ENCODE measurements around the gene CHMP5.

The CHMP5 gene

GRCh38 chr9:33225319-33226147, 39.3 kb upstream of the CHMP5 start:
- Histone ChIP-seq H3K4me1 (ENCODE audit: control insufficient read depth, low read depth, low read length) (no peaks in the 10 kb centered on the region), H3K9ac (ENCODE audit: low read length) (no peak overlapping the region), H3K18ac (ENCODE audit: low read length) (no peak overlapping the region), H2BK120ac (ENCODE audit: low read depth, low read length) (no peak overlapping the region), H3K4me3 (ENCODE audit: low read length) (no peak overlapping the region), H3K27ac (ENCODE audit: low read depth, low read length) (no peak overlapping the region), H3K56ac (ENCODE audit: low read length) (no peak overlapping the region), H2BK15ac (replicated peaks; ENCODE audit: low read depth) (no peak overlapping the region), H2BK5ac (ENCODE audit: low read length) (no peak overlapping the region), H3K36me3 (ENCODE audit: control insufficient read depth, insufficient read depth, low read length) (no peaks in the 10 kb centered on the region), H3K4me2 (ENCODE audit: low read length) (no peak overlapping the region), H3K79me2 (ENCODE audit: control insufficient read depth, insufficient read depth, low read length) (no peaks in the 10 kb centered on the region), H4K5ac (ENCODE audit: low read length) (no peak overlapping the region), H3K23ac (ENCODE audit: low read length) (no peak overlapping the region), H4K8ac (ENCODE audit: low read depth, low read length) (no peak overlapping the region), H3K4ac (ENCODE audit: low read depth, low read length) (no peak overlapping the region), H2AK5ac (ENCODE audit: low read length) (no peak overlapping the region), H3K27me3 (ENCODE audit: insufficient read depth, low read length, poor library complexity) (no peaks in the 10 kb centered on the region), H3K79me1 (ENCODE audit: low read length) (no peaks in the 10 kb centered on the region)
- peak; percentile 53 for DNase-seq
- WGBS (ENCODE audit: extremely low coverage, insufficient coverage, low lambda C conversion rate) = no CpG with 5 or more reads among the region's 6 CpGs

GRCh38 chr9:33227008-33227398, 37.8 kb upstream of the CHMP5 start:
- H2BK120ac ChIP-seq (ENCODE audit: low read depth, low read length) = no peak overlapping the region
- no peak overlapping the region for H4K5ac ChIP-seq (ENCODE audit: low read length)
- no peaks in the 10 kb centered on the region for H3K36me3 ChIP-seq (ENCODE audit: control insufficient read depth, insufficient read depth, low read length)
- H3K9ac ChIP-seq (ENCODE audit: low read length) = no peak overlapping the region
- no peaks in the 10 kb centered on the region for H3K79me2 ChIP-seq (ENCODE audit: control insufficient read depth, insufficient read depth, low read length)
- H3K4me1 ChIP-seq (ENCODE audit: control insufficient read depth, low read depth, low read length) = no peaks in the 10 kb centered on the region
- H3K23ac ChIP-seq (ENCODE audit: low read length) = no peak overlapping the region
- no peaks in the 10 kb centered on the region for H3K27me3 ChIP-seq (ENCODE audit: insufficient read depth, low read length, poor library complexity)
- H3K4me2 ChIP-seq (ENCODE audit: low read length) = no peak overlapping the region
- DNase-seq = no peak
- no peak overlapping the region for H3K4ac ChIP-seq (ENCODE audit: low read depth, low read length)
- H2BK5ac ChIP-seq (ENCODE audit: low read length) = no peak overlapping the region
- no peaks in the 10 kb centered on the region for H3K79me1 ChIP-seq (ENCODE audit: low read length)
- no peak overlapping the region for H4K8ac ChIP-seq (ENCODE audit: low read depth, low read length)
- WGBS (ENCODE audit: extremely low coverage, insufficient coverage, low lambda C conversion rate) = no CpG with 5 or more reads among the region's 10 CpGs
- no peak overlapping the region for H3K56ac ChIP-seq (ENCODE audit: low read length)
- H3K4me3 ChIP-seq (ENCODE audit: low read length) = no peak overlapping the region
- no peak overlapping the region for H2AK5ac ChIP-seq (ENCODE audit: low read length)
- no peak overlapping the region for H3K18ac ChIP-seq (ENCODE audit: low read length)
- no peak overlapping the region for H2BK15ac ChIP-seq (replicated peaks; ENCODE audit: low read depth)
- no peak overlapping the region for H3K27ac ChIP-seq (ENCODE audit: low read depth, low read length)

- H3K9ac ChIP-seq (ENCODE audit: low read length) = no peak overlapping the region
- no peak overlapping the region for H3K4me2 ChIP-seq (ENCODE audit: low read length)
- no peaks in the 10 kb centered on the region for H3K27me3 ChIP-seq (ENCODE audit: insufficient read depth, low read length, poor library complexity)
- no peaks in the 10 kb centered on the region for H3K4me1 ChIP-seq (ENCODE audit: control insufficient read depth, low read depth, low read length)
- no peak overlapping the region for H3K4me3 ChIP-seq (ENCODE audit: low read length)
- no CpG with 5 or more reads among the region's 8 CpGs for WGBS (ENCODE audit: extremely low coverage, insufficient coverage, low lambda C conversion rate)
- no peak overlapping the region for H3K18ac ChIP-seq (ENCODE audit: low read length)
- no peaks in the 10 kb centered on the region for H3K79me1 ChIP-seq (ENCODE audit: low read length)
- H3K23ac ChIP-seq (ENCODE audit: low read length) = no peak overlapping the region
- H3K27ac ChIP-seq (ENCODE audit: low read depth, low read length) = no peak overlapping the region
- H3K4ac ChIP-seq (ENCODE audit: low read depth, low read length) = no peak overlapping the region
- no peak overlapping the region for H2BK120ac ChIP-seq (ENCODE audit: low read depth, low read length)
- H4K5ac ChIP-seq (ENCODE audit: low read length) = no peak overlapping the region
- peak; percentile 72 for DNase-seq
- H2BK15ac ChIP-seq (replicated peaks; ENCODE audit: low read depth) = no peak overlapping the region
- no peak overlapping the region for H2BK5ac ChIP-seq (ENCODE audit: low read length)
- no peak overlapping the region for H3K56ac ChIP-seq (ENCODE audit: low read length)
- H2AK5ac ChIP-seq (ENCODE audit: low read length) = no peak overlapping the region
- H3K36me3 ChIP-seq (ENCODE audit: control insufficient read depth, insufficient read depth, low read length) = no peaks in the 10 kb centered on the region
- no peaks in the 10 kb centered on the region for H3K79me2 ChIP-seq (ENCODE audit: control insufficient read depth, insufficient read depth, low read length)
- H4K8ac ChIP-seq (ENCODE audit: low read depth, low read length) = no peak overlapping the region
Measured at GRCh38 chr9:33227741-33228140, 37.1 kb upstream of the CHMP5 start.

- no peak overlapping the region for H3K4me2 ChIP-seq (ENCODE audit: low read length)
- H3K4me3 ChIP-seq (ENCODE audit: low read length) = no peak overlapping the region
- H3K18ac ChIP-seq (ENCODE audit: low read length) = no peak overlapping the region
- no peaks in the 10 kb centered on the region for H3K36me3 ChIP-seq (ENCODE audit: control insufficient read depth, insufficient read depth, low read length)
- H2BK5ac ChIP-seq (ENCODE audit: low read length) = no peak overlapping the region
- no peaks in the 10 kb centered on the region for H3K4me1 ChIP-seq (ENCODE audit: control insufficient read depth, low read depth, low read length)
- H3K9ac ChIP-seq (ENCODE audit: low read length) = no peak overlapping the region
- WGBS (ENCODE audit: extremely low coverage, insufficient coverage, low lambda C conversion rate) = no CpG with 5 or more reads among the region's 4 CpGs
- no peak overlapping the region for H3K23ac ChIP-seq (ENCODE audit: low read length)
- H3K79me1 ChIP-seq (ENCODE audit: low read length) = no peaks in the 10 kb centered on the region
- H2BK120ac ChIP-seq (ENCODE audit: low read depth, low read length) = no peak overlapping the region
- no peak overlapping the region for H3K56ac ChIP-seq (ENCODE audit: low read length)
- no peak overlapping the region for H3K27ac ChIP-seq (ENCODE audit: low read depth, low read length)
- H2AK5ac ChIP-seq (ENCODE audit: low read length) = no peak overlapping the region
- H3K4ac ChIP-seq (ENCODE audit: low read depth, low read length) = no peak overlapping the region
- DNase-seq = no peak
- no peaks in the 10 kb centered on the region for H3K79me2 ChIP-seq (ENCODE audit: control insufficient read depth, insufficient read depth, low read length)
- H2BK15ac ChIP-seq (replicated peaks; ENCODE audit: low read depth) = no peak overlapping the region
- H4K8ac ChIP-seq (ENCODE audit: low read depth, low read length) = no peak overlapping the region
- no peak overlapping the region for H4K5ac ChIP-seq (ENCODE audit: low read length)
- no peaks in the 10 kb centered on the region for H3K27me3 ChIP-seq (ENCODE audit: insufficient read depth, low read length, poor library complexity)
Measured at GRCh38 chr9:33228606-33229005, 36.2 kb upstream of the CHMP5 start.

- DNase-seq = peak; percentile 50
- Histone ChIP-seq H3K4me2 (ENCODE audit: low read length) (no peak overlapping the region), H3K4ac (ENCODE audit: low read depth, low read length) (no peak overlapping the region), H3K27me3 (ENCODE audit: insufficient read depth, low read length, poor library complexity) (no peaks in the 10 kb centered on the region), H3K56ac (ENCODE audit: low read length) (no peak overlapping the region), H3K79me1 (ENCODE audit: low read length) (no peaks in the 10 kb centered on the region), H2AK5ac (ENCODE audit: low read length) (no peak overlapping the region), H3K9ac (ENCODE audit: low read length) (no peak overlapping the region), H3K4me3 (ENCODE audit: low read length) (no peak overlapping the region), H3K36me3 (ENCODE audit: control insufficient read depth, insufficient read depth, low read length) (no peaks in the 10 kb centered on the region), H2BK120ac (ENCODE audit: low read depth, low read length) (no peak overlapping the region), H4K5ac (ENCODE audit: low read length) (no peak overlapping the region), H3K27ac (ENCODE audit: low read depth, low read length) (no peak overlapping the region), H2BK15ac (replicated peaks; ENCODE audit: low read depth) (no peak overlapping the region), H3K23ac (ENCODE audit: low read length) (no peak overlapping the region), H2BK5ac (ENCODE audit: low read length) (no peak overlapping the region), H3K79me2 (ENCODE audit: control insufficient read depth, insufficient read depth, low read length) (no peaks in the 10 kb centered on the region), H3K4me1 (ENCODE audit: control insufficient read depth, low read depth, low read length) (no peaks in the 10 kb centered on the region), H4K8ac (ENCODE audit: low read depth, low read length) (no peak overlapping the region), H3K18ac (ENCODE audit: low read length) (no peak overlapping the region)
- no CpG with 5 or more reads among the region's 9 CpGs for WGBS (ENCODE audit: extremely low coverage, insufficient coverage, low lambda C conversion rate)
Measured at GRCh38 chr9:33229359-33230114, 35.3 kb upstream of the CHMP5 start.

Data from mesendoderm (in vitro differentiated cells).